Activated B cell treated with CpG ODN at 0.5 μM for 24 hours (primary cell): Measurements from ENCODE around the gene TFEB. TPM values are rescaled to one million over a fixed set of nuclear protein-coding genes. Genes with fewer than 3 reads are reported as not detected.

Source experiments
- ATAC-seq: fragments of 200-7000 bp; cut with Tn5 transposase; one replicate; pipeline ENCODE4 v1.10.0; 2021; ENCODE audit warnings: low read depth, mild to moderate bottlenecking, moderate library complexity
- CTCF ChIA-PET: fragments of 350-600 bp; sonication (Branson Sonifier 250); formaldehyde crosslinking; loops from one replicate; lab custom pipeline; 2021; ENCODE audit warnings: antibody characterized with exemption; lab: Charles Lee
- POLR2A ChIA-PET: fragments of 350-600 bp; sonication (Branson Sonifier 250); formaldehyde crosslinking; loops from one replicate; lab custom pipeline; 2021; ENCODE audit warnings: antibody characterized with exemption; lab: Charles Lee
- DNase-seq: peaks from one replicate; pipeline ENCODE4 v3.0.0; 2022
- H3K27ac Mint-ChIP-seq: one replicate; pipeline ENCODE4 v1.8.0; 2020; ENCODE audit warnings: mixed read lengths
- H3K27me3 Mint-ChIP-seq: one replicate; pipeline ENCODE4 v1.8.0; 2021; ENCODE audit warnings: mixed read lengths
- H3K36me3 Mint-ChIP-seq: one replicate; pipeline ENCODE4 v1.8.0; 2021; ENCODE audit warnings: low read depth, mixed read lengths
- H3K4me1 Mint-ChIP-seq: one replicate; pipeline ENCODE4 v1.8.0; 2021; ENCODE audit warnings: mixed read lengths
- H3K4me3 Mint-ChIP-seq: one replicate; pipeline ENCODE4 v1.8.0; 2020; ENCODE audit warnings: mild to moderate bottlenecking, mixed read lengths
- H3K9me3 Mint-ChIP-seq: one replicate; pipeline ENCODE4 v1.8.0; 2020; ENCODE audit warnings: mixed read lengths
- intact Hi-C: fragments of 100-400 bp; cut with micrococcal nuclease; formaldehyde crosslinking; loops from one replicate; pipeline ENCODE4 v1.15.1; 2024
- total RNA-seq: library from RNA; stranded (reverse); gene quantifications from 2 replicates; pipeline ENCODE4 v1.2.3, GENCODE V29; 2022
- TF ChIP-seq, protein P1 (sequence below): fragments of 200-600 bp; IDR thresholded peaks from one replicate; pipeline ENCODE4 v1.8.0; 2022; ENCODE audit warnings: antibody characterized with exemption, mild to moderate bottlenecking

TFEB gene
- total RNA-seq, 1 donor from 2014 or later, result 203 TPM

DNA sequence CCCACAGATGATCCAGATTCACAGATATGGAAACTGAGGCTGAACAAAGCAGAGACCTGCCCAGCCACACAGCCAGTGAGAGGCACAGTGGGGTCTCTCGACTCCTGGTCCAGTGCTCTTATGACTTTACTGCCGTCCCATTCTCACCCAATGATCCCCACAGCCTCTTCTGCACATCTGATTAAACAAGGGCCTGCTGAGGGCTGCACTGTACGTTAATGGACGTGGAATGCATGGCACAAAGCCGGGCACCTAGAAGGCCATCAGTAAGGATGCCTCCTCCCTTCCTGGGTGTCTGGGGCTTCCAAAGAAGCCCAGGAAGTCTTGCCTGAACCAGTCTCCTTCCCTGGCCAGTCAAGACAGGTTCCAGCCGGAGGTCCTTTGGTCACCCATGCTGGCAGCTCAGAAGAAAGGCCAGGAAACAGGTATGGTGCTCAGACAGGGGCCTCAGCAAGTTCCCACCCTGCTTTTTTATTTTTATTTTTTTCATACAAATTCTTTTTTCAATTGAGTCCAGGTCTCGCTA is 3.8 kb downstream of the TFEB start:
- ATAC-seq, result no peak
- DNase-seq, result no peak
- intact Hi-C loops, result loop anchor here (2.0 to 5.0 kb wide), 4 partner anchors 15 to 831 kb away; partner anchors contain the start of genes FOXP4 and UBR2
- H3K4me3 Mint-ChIP-seq, result peak overlapping the region; percentile 88
- H3K4me1 Mint-ChIP-seq, result peaks cover 69% of the 10 kb centered on the region
- TF ChIP-seq, protein P1, sequence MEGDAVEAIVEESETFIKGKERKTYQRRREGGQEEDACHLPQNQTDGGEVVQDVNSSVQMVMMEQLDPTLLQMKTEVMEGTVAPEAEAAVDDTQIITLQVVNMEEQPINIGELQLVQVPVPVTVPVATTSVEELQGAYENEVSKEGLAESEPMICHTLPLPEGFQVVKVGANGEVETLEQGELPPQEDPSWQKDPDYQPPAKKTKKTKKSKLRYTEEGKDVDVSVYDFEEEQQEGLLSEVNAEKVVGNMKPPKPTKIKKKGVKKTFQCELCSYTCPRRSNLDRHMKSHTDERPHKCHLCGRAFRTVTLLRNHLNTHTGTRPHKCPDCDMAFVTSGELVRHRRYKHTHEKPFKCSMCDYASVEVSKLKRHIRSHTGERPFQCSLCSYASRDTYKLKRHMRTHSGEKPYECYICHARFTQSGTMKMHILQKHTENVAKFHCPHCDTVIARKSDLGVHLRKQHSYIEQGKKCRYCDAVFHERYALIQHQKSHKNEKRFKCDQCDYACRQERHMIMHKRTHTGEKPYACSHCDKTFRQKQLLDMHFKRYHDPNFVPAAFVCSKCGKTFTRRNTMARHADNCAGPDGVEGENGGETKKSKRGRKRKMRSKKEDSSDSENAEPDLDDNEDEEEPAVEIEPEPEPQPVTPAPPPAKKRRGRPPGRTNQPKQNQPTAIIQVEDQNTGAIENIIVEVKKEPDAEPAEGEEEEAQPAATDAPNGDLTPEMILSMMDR, result no peak
- H3K27me3 Mint-ChIP-seq, result no peaks in the 10 kb centered on the region
- H3K27ac Mint-ChIP-seq, result peak overlapping the region; percentile 89
- H3K9me3 Mint-ChIP-seq, result no peaks in the 10 kb centered on the region
- ChIA-PET CTCF (interaction anchor here (1.6 to 4.7 kb wide), 3 partner anchors 8 to 26 kb away, joined by 10 to 196 read pairs (median 29); no protein-coding TSS in a partner anchor), POLR2A (interaction anchor here (1.1 to 11.9 kb wide), 2 partner anchors 19 to 48 kb away, joined by 3 to 1669 read pairs; no protein-coding TSS in a partner anchor)
- peaks cover 35% of the 10 kb centered on the region for H3K36me3 Mint-ChIP-seq

DNA sequence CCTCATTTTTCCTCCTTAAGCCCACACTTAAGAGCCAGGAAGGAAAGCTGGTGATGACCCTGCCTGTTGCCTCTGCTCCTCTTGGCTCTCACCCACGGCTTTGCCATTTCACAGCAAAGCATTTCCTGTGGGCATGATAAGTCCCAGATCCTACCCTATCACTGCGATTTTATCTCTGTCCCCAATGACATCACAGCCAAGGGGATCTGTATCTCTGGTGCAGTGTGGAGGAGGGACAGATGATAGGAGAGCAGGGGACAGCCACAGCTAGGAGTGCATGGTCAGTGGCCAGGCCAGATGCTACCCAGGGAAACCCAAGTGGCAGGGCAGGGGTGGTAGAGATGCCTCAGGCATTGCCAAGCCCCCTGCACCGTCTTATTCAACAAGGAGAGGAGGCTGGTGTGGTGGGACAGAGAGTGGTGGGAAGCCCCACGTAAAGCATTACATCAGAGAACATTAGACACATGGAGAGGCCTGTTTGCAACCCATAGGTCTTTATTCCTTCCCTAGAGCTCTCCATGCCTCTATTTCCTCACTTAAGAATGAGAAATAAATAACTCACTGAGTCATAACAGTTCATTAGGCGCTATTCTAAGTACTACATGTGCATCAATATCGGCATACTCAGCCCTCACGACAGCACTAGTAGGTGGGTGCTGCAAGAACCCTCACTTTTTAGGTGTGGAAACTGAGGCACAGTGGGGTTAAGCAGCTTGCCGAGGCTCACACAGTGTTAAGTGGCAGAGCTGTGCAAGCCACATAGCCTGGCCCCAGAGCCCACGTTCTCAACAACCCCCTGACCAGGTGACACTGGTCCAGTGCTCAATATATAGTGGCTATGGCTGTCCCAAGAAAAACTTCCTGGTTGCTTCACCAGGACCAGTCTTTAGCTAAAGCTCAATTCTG is 4.6 kb downstream of the TFEB start:
- TF ChIP-seq, protein P1, result no peak
- Mint-ChIP-seq H3K27ac (peak overlapping the region; percentile 89), H3K36me3 (peaks cover 38% of the 10 kb centered on the region), H3K27me3 (no peaks in the 10 kb centered on the region), H3K4me1 (peaks cover 74% of the 10 kb centered on the region), H3K4me3 (peak overlapping the region; percentile 88), H3K9me3 (no peaks in the 10 kb centered on the region)
- POLR2A ChIA-PET, result interaction anchor here (1.1 to 11.9 kb wide), 2 partner anchors 19 to 47 kb away, joined by 3 to 1669 read pairs; no protein-coding TSS in a partner anchor
- CTCF ChIA-PET, result interaction anchor here (1.6 kb wide), 1 partner anchor 25 kb away, joined by 10 read pairs; no protein-coding TSS in a partner anchor
- no peak for DNase-seq
- intact Hi-C loops, result loop anchor here (5.0 kb wide), 3 partner anchors 33 to 832 kb away; partner anchors contain the start of genes FOXP4 and UBR2
- no peak for ATAC-seq

DNA sequence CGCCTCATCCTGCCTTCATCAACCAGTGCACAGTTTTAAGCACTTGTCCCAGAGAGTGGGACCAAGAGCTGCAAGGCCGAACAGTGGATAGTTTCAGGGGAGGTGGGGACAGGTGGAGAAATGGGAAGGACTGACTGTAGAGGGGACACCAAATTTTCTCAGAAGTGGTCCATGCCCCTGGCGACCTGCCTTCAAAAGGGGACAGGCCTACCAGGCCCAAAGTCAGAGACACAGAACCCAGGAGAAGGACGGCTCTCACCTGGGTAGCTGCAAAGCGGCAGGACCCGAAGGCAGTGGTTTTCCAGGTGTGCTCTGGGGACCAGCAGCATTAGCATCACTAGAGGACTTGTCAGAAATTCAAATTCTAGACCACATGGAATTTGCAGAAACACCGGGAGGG is 5.8 kb downstream of the TFEB start:
- Mint-ChIP-seq H3K27me3 (no peaks in the 10 kb centered on the region), H3K4me1 (peaks cover 83% of the 10 kb centered on the region), H3K9me3 (no peaks in the 10 kb centered on the region), H3K36me3 (peaks cover 40% of the 10 kb centered on the region), H3K27ac (peak overlapping the region; percentile 89), H3K4me3 (peak overlapping the region; percentile 88)
- DNase-seq, result no peak
- ChIA-PET CTCF (interaction anchor here (0.8 to 1.8 kb wide), 4 partner anchors 13 to 46 kb away, joined by 3 to 10 read pairs (median 4); no protein-coding TSS in a partner anchor), POLR2A (interaction anchor here (11.9 kb wide), 1 partner anchor 17 kb away, joined by 1669 read pairs; no protein-coding TSS in a partner anchor)
- ATAC-seq, result no peak
- intact Hi-C loops, result loop anchor here (5.0 kb wide), 3 partner anchors 32 to 833 kb away; partner anchors contain the start of genes FOXP4 and UBR2
- TF ChIP-seq, protein P1, result no peak

DNA sequence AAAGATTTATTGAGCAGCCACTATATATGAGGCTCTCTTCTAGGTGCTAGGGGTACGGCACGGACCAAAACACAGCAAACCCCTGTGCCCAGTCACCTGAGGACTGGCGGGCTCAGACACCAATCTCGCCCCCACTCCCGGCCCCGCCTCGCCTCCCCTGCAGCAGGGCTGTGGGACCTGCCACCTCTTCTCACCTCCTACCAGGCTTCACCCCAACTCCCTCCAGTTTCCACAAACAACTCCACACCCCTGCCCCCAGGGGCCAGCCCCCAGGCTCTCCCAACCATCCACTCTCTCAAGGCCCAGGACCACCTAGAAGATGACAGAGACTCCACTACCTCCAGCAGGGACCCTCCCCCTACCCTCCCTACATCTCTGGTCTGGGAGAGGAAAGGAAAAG is 6.5 kb downstream of the TFEB start:
- Mint-ChIP-seq H3K27ac (peak overlapping the region; percentile 89), H3K36me3 (peaks cover 40% of the 10 kb centered on the region), H3K27me3 (no peaks in the 10 kb centered on the region), H3K4me1 (peaks cover 90% of the 10 kb centered on the region), H3K9me3 (no peaks in the 10 kb centered on the region), H3K4me3 (peak overlapping the region; percentile 88)
- TF ChIP-seq, protein P1, result no peak
- intact Hi-C loops, result no loop called here
- ChIA-PET CTCF (interaction anchor here (0.8 to 1.8 kb wide), 4 partner anchors 13 to 46 kb away, joined by 3 to 10 read pairs (median 4); no protein-coding TSS in a partner anchor), POLR2A (interaction anchor here (11.9 kb wide), 1 partner anchor 17 kb away, joined by 1669 read pairs; no protein-coding TSS in a partner anchor)
- DNase-seq (no peak), ATAC-seq (no peak)
